NCI-H1417 treated with DMSO at 0.1 percent for 48 hours (cell line): Measurements from ENCODE around the gene TNNI3K.
A peak's percentile ranks its signal among the peaks of the same experiment; 100 is the strongest.

Experiments
- DNase-seq: peaks from one replicate; lab custom pipeline; 2025; lab: John Stamatoyannopoulos, UW

TNNI3K gene

DNA sequence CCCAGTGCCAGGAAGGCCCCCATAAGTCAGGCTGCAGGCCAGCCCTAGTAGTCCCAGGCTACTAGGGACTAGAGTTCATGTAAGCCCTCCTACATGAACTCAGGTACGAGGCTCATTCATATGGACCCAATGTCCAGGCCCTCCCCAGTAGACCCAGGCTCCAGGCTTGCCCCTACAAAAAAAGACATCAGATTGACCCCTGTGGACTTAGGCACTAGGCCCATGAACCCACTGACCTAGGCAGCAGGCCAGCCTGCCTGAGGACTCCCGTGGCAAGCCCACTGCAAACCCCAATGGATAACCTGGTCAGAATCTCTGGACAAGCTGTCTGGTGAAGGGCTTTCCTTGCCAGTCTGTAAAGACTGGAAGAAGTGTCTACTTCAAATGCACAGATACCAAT lies 51.2 kb downstream of the TNNI3K start:
- no peak for DNase-seq

DNA sequence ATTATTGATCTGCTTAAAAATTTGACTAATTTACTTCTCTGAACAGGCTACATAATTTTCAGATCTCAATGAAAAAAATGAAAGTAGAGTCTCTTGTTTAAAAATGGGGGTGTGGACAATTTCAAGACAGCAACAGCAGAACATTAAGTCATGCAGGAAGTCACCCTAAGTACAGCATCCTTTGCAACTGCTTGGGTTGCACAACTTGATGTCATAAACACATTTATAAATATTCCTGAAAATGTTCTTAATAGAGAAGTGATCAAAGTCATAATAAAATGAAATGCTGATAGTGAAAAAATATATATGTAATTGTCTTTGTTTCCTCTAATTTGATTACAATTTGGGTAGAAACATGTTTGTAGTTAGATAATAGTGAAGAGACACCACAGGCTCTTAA lies 79.3 kb downstream of the TNNI3K start:
- no peak for DNase-seq

DNA sequence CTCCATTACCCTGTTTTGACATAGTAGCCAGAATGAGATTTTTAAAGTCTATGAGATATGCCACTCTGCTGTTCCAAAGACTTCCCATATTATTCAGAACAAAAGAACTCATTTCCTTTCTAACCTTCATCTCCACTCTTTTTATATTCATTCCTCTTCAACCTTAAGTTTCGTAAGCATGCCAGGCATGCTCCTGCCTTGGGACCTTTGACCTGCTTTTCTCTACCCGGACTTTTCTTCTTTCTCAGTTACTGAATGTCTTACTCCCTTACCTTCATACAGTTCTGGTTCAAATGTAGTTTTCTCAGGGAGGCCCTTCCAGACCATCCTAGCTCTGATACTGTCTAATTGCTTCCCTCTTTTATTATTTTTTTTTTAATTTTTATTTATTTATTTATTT lies 81.1 kb downstream of the TNNI3K start:
- no peak for DNase-seq

DNA sequence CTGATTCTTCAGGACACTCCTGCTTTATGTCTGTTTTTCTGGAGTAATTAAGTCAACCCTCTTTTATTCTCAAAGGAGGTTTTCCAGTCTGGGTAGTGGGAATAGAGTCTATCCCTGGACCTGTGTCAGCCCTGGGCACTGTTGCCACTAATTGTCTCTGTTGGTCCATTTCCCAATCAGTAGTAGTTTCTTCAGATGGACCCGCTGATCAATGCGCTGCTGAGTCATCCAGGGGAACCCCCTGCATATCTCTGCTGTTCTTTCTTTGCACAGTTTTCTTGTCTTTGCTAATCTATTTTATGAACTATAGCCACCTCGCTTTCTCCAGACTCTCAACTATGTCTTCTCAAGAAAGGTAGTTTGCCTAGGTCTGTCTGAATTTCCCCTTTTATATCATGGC lies 82.5 kb downstream of the TNNI3K start:
- DNase-seq, result no peak

DNA sequence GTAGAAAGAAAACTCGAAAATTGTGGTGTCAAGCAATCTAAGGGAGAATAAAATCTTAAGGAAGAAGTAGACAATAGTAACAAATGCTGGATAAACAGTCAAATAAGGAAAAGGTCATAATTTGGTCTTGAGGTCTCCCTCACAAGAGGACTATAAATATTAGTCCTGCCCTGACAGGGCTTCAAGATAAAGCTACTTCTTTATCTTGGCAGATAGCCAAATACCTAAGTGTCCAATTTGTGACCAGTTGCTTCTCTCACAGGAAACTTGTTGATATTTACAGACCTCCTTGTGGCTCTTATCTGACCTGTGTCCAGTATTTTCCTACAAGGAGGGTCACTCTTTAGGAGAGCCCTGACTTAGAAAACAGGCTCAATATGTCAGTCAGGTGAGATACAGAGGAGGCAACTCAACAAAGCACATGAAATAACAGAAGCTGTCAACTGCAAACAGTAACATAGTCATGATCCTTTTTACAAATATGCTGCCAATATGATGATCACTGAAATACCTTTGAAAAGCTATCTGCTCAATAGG lies 88.8 kb downstream of the TNNI3K start:
- no peak for DNase-seq

DNA sequence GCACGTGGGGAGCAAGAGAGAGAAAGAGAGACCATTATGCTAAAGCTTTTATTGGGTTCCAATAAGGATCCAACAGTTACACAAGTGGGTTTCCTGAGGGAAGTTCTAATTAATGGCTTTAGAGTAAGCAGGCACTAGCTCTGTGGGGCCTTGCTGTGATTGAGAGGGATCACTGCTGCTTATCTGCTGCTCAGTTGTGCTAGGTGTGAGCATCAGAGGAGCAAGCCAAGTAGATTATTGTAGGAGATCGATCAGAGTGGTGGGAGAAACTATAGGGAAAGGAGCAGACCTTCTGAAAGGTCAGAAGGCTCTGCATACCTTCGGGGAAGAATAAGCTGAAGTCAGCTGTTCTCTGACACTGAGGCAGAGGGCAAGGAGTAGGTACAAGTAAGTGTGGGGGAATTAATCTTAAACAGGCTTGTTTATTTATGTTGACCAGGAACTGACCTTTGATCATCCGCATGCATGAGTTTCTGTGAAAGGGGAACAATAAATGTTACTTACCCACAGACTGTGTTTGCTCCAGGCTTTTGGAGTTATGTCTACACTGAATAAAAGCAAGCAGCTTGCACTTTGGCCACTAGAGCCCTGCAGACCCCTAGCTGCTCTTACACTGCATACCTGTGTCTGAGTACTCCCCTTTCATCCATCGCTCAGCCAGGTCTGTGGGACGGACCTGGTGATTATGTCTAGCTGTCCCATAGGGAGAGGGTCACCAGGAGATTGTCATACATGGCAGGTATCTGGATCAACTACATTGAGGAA lies 89.7 kb downstream of the TNNI3K start:
- DNase-seq, result no peak

DNA sequence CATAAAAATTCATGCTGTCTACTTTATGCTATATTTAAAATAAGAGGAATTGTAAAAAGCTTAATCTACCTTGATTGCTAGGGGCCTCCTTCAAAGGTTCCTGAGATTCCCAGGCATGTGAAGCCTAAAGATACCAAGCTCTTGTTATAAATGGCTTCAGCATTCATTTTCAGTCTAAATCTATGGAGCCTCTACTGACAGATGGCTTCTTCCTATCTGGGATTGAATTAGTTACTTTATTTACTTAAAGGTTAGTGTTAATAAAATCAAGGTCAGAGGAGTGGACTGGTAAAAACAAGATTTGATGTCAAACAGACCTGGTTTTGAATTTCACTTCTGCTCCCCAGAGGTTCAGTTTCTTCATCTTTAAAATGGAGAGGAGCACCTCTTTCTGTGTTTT lies 93.7 kb downstream of the TNNI3K start:
- DNase-seq, result no peak

DNA sequence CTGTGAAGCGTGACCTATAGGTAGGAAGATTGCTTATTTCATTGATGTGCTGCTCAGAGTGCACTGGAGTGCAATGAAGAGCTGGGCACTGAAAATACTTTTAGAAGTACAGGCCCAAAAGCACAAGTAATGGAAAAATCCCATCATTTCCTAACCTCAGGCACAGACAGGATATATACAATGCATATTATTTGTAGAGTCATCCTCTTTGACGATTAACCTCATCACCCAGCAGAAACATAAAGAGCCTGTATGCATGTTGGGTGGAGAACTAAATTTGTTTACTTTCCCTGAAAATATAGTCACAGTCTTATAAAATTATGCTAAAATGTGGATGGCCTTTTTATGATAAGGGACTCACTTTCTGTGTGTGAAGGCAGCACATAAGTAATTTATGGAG lies 98.1 kb downstream of the TNNI3K start:
- no peak for DNase-seq

DNA sequence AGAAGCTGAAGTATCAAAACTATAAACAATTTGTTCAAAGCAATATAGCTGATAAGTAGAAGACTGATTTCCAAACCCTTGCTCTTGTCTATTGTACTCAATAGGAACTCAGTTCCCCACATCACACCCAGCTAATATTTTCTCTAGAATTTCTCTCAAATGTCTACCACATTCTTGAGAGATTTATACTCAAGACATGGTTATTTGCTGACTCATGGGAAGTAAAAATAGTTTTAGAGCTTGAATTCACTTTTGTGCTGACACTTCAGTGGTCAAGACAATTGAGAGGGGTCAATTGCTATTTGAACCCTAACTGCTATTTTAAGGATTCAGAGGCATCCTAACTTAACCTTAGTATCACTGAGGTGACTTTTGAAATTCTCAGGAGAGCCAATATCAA lies 99.0 kb downstream of the TNNI3K start:
- no peak for DNase-seq

DNA sequence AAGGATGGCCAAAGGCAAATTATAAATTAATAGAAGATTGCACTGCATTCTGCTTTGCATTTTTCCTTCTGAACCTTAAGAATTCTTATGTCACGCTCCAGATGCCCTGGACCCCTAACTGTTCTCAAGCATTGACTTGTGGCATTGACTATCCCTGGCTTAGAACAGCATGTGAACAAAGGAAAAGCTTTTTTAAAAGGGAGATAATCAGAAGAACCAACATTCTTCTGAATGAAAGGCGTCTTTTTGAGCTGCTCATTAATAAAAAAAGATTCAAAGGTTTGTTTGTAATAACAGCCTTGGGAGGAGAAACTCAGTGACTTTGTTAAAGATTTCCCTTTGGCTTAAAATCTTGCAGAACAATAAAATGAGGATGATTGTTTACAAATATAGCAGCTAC lies 105.5 kb downstream of the TNNI3K start:
- no peak for DNase-seq

DNA sequence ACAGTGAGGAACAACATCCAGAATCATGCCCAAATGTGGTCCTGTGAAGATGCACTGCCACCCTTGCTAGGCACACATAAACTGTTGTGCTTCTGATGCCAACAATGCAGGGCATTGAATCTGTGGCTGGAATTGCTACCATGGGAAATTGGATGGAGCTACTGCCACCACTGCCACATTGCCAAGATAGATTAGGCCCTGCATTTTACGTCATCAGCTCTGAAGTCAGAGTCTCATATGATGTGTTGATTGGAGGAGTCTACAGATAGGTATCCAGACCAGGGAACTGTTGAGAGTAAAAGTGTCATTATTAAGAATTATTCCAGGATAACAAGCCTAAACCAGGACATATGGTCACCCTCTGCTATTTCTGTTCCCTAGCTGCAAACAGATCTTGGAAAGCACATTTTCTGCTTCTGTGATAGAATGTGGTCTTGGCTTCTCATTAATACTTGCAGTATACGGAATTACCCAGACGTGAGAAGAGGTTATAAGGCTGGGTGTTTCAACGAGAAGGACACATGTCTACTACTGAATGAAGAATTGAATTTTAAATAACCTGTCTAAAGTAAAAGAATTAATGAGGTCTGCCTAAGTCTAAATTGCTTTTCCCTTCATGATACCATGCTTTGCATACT lies 106.6 kb downstream of the TNNI3K start:
- DNase-seq, result no peak

DNA sequence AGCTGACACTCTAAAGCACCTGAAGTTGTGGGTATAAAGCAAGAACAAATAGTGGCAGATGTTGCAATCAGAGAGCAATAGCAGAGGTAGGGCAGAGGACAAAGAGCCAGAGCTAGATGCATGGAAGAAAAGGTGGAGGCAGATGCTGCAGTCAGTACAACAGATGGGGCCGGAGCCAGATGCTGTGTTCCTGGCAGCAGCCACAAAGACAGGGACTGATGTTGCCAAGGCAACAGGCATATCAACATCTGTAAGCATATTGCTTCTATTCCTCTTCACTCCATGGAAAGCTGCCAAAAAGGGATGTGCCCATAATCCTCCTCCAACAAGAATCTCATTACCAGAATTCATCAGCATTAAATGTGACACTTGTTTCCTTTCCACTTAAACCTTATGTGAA lies 108.0 kb downstream of the TNNI3K start:
- DNase-seq, result peak; percentile 57

GRCh38 chr1:74344387-74344786 lies 109.2 kb downstream of the TNNI3K start:
- DNase-seq, result no peak

DNA sequence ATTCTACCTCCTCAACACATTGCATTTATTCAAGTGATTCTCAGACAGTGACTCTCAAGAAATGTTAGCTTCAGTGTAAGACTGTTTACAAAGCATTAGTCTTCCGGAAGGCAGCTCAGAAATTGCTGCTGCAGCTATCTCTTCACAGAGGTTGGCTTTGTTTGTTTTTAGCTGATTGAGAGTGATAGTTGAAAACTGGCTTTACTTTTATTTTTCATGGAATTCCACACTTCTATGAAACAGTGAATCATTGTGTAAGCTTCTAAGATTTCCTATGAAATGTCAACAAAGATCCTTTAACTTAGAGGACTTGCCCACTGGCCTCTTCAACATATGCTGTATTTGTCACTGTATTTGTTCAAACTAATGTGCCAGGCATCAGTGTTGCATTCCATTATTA lies 121.3 kb downstream of the TNNI3K start:
- DNase-seq, result no peak

GRCh38 chr1:74357150-74357549 lies 122.0 kb downstream of the TNNI3K start:
- DNase-seq, result no peak

DNA sequence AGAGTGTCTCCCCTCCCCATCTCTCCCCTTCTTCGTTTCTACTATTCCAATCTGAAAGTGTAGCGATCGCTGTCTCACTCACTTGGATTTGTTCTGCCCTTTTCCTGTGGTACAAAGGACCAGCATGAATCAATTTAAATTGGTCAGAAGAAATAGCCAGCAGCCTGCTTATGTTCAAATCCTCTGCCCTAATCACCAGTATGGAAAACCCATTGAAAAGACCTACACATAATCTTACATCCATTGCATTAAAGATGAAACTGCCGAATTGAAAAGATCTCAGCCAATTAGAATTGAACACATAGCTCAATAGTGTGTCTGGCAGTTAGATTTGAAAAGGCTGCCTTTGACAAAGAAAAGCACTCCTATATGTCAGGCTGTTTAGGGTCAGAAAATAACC lies 122.6 kb downstream of the TNNI3K start:
- no peak for DNase-seq

- DNase-seq, result no peak
Observed at GRCh38 chr1:74362691-74363090, 127.5 kb downstream of the TNNI3K start.

DNA sequence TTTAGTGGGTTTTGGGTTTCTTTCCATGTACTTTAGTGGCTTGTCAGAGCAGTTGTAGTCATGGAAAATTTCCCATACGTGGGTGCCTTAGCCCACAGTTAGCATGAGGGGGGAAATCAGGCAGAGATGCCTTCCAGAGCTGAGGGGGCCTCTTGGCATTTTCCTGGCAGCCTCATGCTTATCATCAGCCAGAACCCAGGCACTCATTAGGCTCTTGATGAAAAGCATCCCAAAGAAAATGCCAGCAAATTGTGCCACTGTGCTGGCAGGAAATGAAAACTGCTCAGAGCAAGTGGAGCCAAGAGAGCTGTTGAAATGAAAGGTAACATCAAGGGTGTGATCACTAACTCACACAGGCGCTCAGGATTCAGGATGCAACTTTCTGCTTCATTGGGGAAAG lies 128.0 kb downstream of the TNNI3K start:
- DNase-seq, result no peak

DNA sequence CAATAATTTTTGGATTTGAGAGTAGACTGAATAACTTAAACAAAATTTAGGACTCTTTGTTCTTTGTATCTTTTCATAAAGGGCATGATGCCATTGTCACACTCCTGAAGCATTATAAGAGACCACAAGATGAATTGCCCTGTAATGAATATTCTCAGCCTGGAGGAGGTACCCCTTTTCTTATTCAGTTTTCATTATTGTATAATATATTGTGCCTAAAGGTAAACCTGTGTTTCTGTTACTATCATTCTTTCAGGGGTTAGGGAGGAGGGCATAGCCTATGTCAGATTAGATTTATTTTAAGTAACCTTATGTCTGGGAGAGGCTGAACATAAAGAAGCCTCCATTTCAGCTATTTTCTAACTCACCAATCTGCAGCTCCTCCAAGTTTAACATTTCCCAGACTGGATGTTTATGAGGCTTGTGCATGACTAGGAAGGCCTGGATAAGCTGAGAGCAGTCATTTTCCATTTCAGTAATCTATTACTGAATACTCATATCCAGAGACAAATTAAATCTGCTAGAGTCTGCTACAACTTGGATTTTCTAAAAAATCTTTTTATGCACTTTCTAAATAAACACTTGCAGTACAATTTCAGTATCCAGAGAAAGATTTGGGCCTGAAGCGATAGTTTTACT lies 132.1 kb downstream of the TNNI3K start:
- DNase-seq, result no peak

GRCh38 chr1:74368335-74368734 lies 133.1 kb downstream of the TNNI3K start:
- no peak for DNase-seq

DNA sequence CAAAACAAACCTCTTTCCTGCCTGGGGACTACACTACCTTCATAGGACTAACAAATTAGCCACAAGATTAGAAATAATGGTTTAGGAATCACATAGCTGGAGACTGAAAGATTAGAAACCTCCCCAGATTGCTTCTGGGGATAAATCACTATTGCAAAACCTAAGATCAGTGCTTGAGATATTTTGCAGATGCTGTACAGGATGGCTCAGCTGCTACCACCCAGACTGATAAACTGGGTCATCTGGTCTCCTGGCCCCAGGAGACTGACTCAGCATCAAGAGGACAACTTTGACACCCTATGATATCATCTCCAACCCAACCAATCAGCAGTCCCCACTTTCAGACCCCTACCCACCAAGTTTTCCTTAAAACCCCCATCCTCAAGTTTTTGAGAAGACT lies 140.2 kb downstream of the TNNI3K start:
- no peak for DNase-seq

GRCh38 chr1:74380252-74380651 lies 145.1 kb downstream of the TNNI3K start:
- no peak for DNase-seq

- no peak for DNase-seq
Observed at GRCh38 chr1:74388855-74389254, 153.7 kb downstream of the TNNI3K start.
